T-helper 17 cell (primary cell): Measurements from ENCODE around the gene C2orf76. TPM values are rescaled to one million over a fixed set of nuclear protein-coding genes. Genes with fewer than 3 reads are reported as not detected.
"Not testable (repeated sequence)": the region's sequence is repeated elsewhere in the genome, so short reads cannot be mapped to it uniquely, and the experiment has no call there.

Source experiments
- ATAC-seq: fragments of 150-1000 bp; cut with Tn5 transposase; 2 replicates; pipeline ENCODE4 v1.10.0; 2021; ENCODE audit warnings: mild to moderate bottlenecking, moderate library complexity
- DNase-seq, 3 donors: peaks; one replicate each; pipeline versions ENCODE4 v3.0.0 to v3.0.0-alpha.2; 2020 to 2021
- H3K9me3 ChIP-seq: one replicate; pipeline ENCODE4 v1.7.0; 2013; ENCODE audit warnings: low read length, mild to moderate bottlenecking; ENCODE audit not compliant: control insufficient read depth, poor library complexity, severe bottlenecking
- H3K27ac Mint-ChIP-seq: one replicate; pipeline ENCODE4 v1.8.0; 2022; ENCODE audit warnings: mild to moderate bottlenecking, moderate library complexity, mixed read lengths
- H3K27me3 Mint-ChIP-seq: one replicate; pipeline ENCODE4 v1.8.0; 2022; ENCODE audit warnings: mixed read lengths
- H3K36me3 Mint-ChIP-seq: one replicate; pipeline ENCODE4 v1.8.0; 2022; ENCODE audit warnings: low read depth, mixed read lengths
- H3K4me1 Mint-ChIP-seq: one replicate; pipeline ENCODE4 v1.8.0; 2022; ENCODE audit warnings: mild to moderate bottlenecking, mixed read lengths
- H3K4me3 Mint-ChIP-seq: one replicate; pipeline ENCODE4 v1.8.0; 2022; ENCODE audit warnings: mild to moderate bottlenecking, moderate library complexity, mixed read lengths
- total RNA-seq, 4 donors: library from RNA in 2 of 4; stranded (reverse) in 2 of 4; gene quantifications; one replicate each; pipeline ENCODE4 v1.2.3 and lab custom pipeline; 2022 to 2026

Gene C2orf76
- total RNA-seq (1 to 10 TPM; 7.2 to 9.0 TPM), total RNA-seq (lab: John Stamatoyannopoulos, UW) (3.4 to 3.6 reads per million in 2 donors)

DNA sequence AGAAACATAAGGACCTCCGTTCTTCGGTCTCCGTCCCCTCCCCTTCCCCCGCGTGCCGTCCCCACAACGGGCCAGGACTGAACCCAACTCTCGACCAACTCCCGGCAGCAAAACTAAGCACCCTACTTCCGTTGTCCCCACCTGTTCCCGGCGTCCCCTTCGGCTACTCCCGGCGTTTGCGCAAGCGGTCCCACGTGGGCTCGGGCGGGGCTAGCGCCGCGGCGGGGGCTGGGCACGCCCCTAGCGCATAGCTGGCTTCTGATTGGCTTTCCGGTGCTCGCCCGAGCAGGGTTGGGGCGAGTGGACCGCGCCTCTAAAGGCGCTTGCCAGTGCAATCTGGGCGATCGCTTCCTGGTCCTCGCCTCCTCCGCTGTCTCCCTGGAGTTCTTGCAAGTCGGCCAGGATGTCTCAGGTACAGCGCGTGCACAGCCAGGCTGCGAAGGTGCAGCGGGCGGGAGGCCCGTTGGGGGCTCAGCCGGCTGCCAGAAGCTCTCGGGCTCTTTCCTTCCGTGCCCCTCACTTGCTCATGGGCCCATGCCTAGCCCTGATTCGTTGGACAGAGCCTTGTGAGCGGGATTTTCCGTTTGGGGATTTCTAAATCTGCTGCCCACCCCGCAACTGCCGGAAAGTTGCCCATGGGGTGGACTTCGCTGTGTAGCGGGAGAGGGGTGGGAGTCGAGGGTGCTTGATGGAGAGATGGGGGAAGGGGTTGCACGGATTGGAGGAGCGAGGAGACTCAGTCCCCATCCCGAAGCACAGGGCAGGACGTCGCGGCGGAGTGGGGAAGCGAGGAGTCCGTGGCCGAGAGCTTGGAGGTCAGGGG, at the start of gene C2orf76, which contains the start of gene DBI:
Gene C2orf76, minus strand, starts transcription at position 186 of the 823 bp plus-strand sequence. CDS start 26,875 bp downstream, outside the sequence.
Gene DBI, plus strand, starts transcription at position 329 of the 823 bp plus-strand sequence. Its CDS starts 75 bp downstream, at position 404.
- DNase-seq: peak; percentile 82 to 86 (median 84)
- Mint-ChIP-seq H3K4me1 (peaks cover 45% of the 10 kb centered on the region), H3K27ac (peak within 1 kb of the TSS; percentile 98), H3K4me3 (peak within 1 kb of the TSS; percentile 98), H3K36me3 (peaks cover 4% of the 10 kb centered on the region), H3K27me3 (no peaks in the 10 kb centered on the region)
- no peaks in the 10 kb centered on the region for H3K9me3 ChIP-seq
- ATAC-seq: peak; percentile 95

DNA sequence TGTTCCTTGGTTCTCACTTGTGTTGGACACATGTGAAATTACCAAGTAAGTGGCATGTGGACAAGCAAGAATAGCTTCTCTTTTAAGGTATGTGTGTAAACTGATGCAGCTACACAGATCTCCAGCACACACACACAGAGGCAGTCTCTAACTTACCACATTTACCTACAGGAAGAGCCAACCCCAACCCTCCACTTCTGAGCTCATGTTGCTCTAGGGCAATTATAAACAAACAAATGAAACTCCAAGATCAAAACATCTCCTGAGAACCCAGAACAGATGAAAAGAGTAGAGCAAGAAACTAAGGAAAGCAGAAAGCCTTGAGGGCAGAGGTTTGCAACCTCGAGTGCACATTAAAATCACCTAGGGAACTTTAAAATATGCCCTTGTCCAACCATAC, 49.0 kb upstream of the C2orf76 start:
- H3K4me1 Mint-ChIP-seq: no peaks in the 10 kb centered on the region
- no peaks in the 10 kb centered on the region for H3K9me3 ChIP-seq
- H3K36me3 Mint-ChIP-seq: no peaks in the 10 kb centered on the region
- ATAC-seq: no peak
- H3K4me3 Mint-ChIP-seq: no peak overlapping the region
- H3K27ac Mint-ChIP-seq: no peak overlapping the region
- no peak for DNase-seq
- peaks cover 56% of the 10 kb centered on the region for H3K27me3 Mint-ChIP-seq

DNA sequence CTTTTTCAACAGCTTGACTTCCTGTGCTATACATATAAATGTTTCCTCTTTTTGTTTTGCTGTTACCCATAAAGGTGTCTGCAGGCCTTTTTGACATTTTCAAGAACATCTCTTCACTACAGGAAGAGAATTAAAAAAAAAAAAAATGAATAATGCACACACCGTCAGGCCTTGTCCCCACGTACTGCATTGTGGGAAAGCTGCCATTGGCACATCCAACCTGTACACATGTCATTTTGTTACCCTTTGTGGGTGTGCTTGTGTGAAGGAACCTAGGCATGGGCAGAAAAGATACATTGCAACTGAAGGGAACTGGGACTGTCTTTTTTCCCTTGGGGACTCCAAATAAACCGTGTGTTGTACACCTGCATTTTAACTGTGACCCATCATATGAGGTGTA, 48.3 kb upstream of the C2orf76 start:
- Mint-ChIP-seq H3K4me3 (no peak overlapping the region), H3K36me3 (no peaks in the 10 kb centered on the region), H3K27ac (no peak overlapping the region), H3K4me1 (no peaks in the 10 kb centered on the region), H3K27me3 (peaks cover 53% of the 10 kb centered on the region)
- no peaks in the 10 kb centered on the region for H3K9me3 ChIP-seq
- ATAC-seq (no peak), DNase-seq (no peak)

DNA sequence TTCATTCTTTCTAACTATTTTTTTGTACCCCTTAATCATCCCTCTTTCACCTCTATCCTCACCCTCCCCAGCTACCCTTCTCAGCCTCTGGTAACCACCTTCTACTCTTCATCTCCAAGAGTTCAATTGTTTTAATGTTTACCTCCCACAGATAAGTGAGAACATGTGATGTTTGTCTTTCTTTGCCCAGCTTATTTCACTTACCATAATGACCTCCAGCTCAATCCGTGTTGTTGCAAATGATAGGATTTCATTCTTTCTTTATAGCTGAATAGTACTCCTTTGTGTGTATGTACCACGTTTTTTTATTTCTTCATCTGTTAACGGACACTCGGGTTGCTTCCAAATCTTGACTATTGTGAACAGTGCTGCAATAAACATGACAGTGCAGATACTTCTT, 42.9 kb upstream of the C2orf76 start:
- no peak for DNase-seq
- peaks cover 32% of the 10 kb centered on the region for H3K27me3 Mint-ChIP-seq
- no peaks in the 10 kb centered on the region for H3K4me1 Mint-ChIP-seq
- H3K9me3 ChIP-seq: no peaks in the 10 kb centered on the region
- H3K36me3 Mint-ChIP-seq: no peaks in the 10 kb centered on the region
- H3K27ac Mint-ChIP-seq: no peak overlapping the region
- ATAC-seq: no peak
- H3K4me3 Mint-ChIP-seq: no peak overlapping the region

DNA sequence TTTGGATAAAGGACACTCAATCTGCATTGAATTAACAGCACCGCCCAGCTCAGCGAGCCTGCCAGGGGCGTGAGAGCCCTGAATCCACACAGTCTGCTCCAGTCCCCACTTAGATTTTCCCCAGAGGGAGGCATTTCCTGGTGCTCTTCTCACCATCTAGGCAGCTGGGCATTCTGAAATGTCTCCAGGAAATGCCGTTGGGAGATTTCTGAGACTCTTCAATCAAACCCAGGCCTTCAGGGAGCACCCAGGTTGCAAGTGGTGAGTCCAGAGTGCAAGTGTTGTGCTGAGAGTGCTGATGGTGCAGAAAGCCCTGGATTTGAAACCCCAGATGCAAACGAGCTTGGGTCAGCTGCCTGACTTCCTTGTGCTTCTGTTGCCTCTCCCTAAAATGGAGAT, 41.6 kb upstream of the C2orf76 start:
- Mint-ChIP-seq H3K4me1 (no peaks in the 10 kb centered on the region), H3K36me3 (no peaks in the 10 kb centered on the region), H3K27ac (no peak overlapping the region), H3K4me3 (no peak overlapping the region), H3K27me3 (peaks cover 31% of the 10 kb centered on the region)
- no peaks in the 10 kb centered on the region for H3K9me3 ChIP-seq
- DNase-seq (no peak), ATAC-seq (no peak)

- Mint-ChIP-seq H3K36me3 (no peaks in the 10 kb centered on the region), H3K4me3 (no peak overlapping the region), H3K4me1 (no peaks in the 10 kb centered on the region), H3K27me3 (peaks cover 30% of the 10 kb centered on the region), H3K27ac (no peak overlapping the region)
- ATAC-seq: no peak
- no peaks in the 10 kb centered on the region for H3K9me3 ChIP-seq
- no peak for DNase-seq
These were observed 41.0 kb upstream of the C2orf76 start for GRCh38 chr2:119407430-119408220.

GRCh38 chr2:119405151-119405550, 38.5 kb upstream of the C2orf76 start:
- no peak overlapping the region for H3K4me3 Mint-ChIP-seq
- H3K4me1 Mint-ChIP-seq: no peaks in the 10 kb centered on the region
- DNase-seq: no peak
- no peak overlapping the region for H3K27ac Mint-ChIP-seq
- H3K9me3 ChIP-seq: no peaks in the 10 kb centered on the region
- no peaks in the 10 kb centered on the region for H3K36me3 Mint-ChIP-seq
- H3K27me3 Mint-ChIP-seq: peaks cover 31% of the 10 kb centered on the region
- no peak for ATAC-seq

DNA sequence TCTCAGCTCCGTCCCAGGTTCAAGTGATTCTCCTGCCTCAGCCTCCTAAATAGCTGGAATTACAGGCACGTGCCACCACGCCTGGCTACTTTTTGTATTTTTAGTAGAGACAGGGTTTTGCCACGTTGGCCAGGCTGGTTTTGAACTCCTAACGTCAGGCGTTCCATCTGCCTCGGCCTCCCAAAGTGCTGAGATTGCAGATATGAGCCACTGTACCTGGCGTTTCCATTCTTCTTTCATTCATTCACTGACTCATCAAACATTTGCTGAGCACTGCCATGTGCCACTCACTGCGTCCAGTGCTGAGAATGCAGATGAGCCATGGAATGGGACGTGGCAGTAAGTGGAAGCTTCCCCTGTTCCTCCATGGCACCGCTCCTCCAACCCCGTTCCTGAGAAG, 37.0 kb upstream of the C2orf76 start:
- not testable (repeated sequence) for H3K9me3 ChIP-seq, H3K4me1 Mint-ChIP-seq, ATAC-seq, H3K27ac Mint-ChIP-seq, H3K4me3 Mint-ChIP-seq, H3K36me3 Mint-ChIP-seq, DNase-seq
- H3K27me3 Mint-ChIP-seq: peaks cover 36% of the 10 kb centered on the region

DNA sequence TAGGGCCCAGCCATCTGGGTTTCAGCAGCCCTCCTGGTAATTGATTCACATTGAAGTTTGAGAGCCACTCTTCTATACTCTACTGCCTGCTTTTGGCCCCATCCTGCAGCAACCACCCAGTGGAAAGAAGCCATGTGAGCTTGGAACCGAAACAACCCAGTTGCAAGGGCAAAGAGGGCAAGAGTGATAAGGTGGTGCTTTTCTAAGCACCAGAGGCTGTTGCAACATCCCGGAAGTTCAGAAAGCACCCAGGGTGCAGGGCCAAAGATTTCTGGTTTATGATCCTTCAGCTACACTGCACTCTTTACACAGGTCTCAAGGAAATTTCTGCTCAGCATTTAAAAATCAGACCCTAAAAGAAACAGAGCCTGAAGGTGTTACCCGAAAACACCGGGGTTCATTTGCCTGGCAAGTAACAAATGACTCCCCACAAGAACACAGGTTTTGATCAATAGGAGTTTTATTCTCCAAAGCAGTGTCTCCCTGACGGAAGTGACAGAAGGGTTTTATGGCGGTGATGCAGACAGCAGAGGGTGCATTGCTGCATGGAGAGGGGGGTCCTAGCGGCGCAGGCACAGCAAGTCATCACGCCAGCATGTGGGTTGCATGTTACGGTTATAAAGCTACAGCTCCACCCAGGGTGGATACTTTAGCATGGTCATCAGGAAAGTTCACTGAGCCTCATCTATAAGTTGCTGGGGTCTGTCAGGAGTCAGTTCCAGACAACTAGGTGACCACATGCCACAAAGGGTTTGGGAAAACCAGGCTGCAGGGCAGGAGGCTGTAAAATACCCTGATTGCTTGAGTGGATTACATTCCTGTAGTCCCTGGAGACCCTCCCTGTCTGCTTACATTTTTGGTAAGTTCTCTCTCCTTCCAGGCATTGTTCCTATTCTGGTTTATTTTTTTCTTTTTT, 36.3 kb upstream of the C2orf76 start:
- DNase-seq: no peak
- no peak for ATAC-seq
- Mint-ChIP-seq H3K36me3 (no peaks in the 10 kb centered on the region), H3K27ac (no peak overlapping the region), H3K4me1 (peaks cover 3% of the 10 kb centered on the region), H3K27me3 (peaks cover 42% of the 10 kb centered on the region), H3K4me3 (no peak overlapping the region)
- no peaks in the 10 kb centered on the region for H3K9me3 ChIP-seq

DNA sequence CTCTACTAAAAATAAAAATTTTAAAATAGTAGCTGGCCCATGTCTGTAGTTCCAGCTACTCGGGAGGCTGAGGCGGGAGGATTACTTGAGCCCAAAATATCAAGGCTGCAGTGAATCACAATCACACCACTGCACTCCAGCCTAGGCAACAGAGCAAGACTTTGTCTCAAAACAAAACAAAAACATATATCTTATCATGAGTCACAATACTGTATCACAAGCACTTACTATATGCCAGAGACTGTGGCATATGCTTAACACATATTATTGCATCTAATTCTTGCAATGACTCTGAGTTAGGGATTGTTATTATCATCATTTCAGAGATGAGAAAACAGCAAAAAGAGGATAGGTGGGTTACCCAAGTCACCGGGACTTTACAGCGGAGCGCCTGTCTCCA, 35.5 kb upstream of the C2orf76 start:
- no peak overlapping the region for H3K27ac Mint-ChIP-seq
- H3K27me3 Mint-ChIP-seq: peaks cover 37% of the 10 kb centered on the region
- ATAC-seq: no peak
- no peak for DNase-seq
- H3K4me3 Mint-ChIP-seq: no peak overlapping the region
- peaks cover 3% of the 10 kb centered on the region for H3K4me1 Mint-ChIP-seq
- H3K9me3 ChIP-seq: no peaks in the 10 kb centered on the region
- no peaks in the 10 kb centered on the region for H3K36me3 Mint-ChIP-seq

DNA sequence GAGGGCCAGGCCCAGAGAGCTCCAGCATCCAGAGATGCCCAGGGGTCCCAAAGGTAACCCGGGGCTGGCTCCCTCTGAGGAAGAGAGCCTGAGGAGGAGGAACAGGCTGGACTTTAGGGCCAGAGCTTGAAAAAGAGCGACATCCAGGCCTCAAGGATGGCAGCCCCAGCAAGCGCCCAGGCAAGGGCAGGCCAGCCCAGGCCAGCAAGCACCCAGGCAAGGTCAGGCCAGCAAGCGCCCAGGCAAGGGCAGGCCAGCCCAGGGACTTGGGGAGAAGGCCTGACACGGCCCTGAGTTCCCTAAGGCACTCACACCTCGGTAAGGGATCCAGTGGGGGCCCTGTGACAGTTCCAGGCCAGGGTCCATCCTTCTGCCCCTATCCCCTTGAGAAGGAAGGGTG, 30.6 kb upstream of the C2orf76 start:
- Mint-ChIP-seq H3K27ac (no peak overlapping the region), H3K4me1 (peaks cover 5% of the 10 kb centered on the region), H3K4me3 (no peak overlapping the region), H3K27me3 (peaks cover 42% of the 10 kb centered on the region), H3K36me3 (no peaks in the 10 kb centered on the region)
- H3K9me3 ChIP-seq: no peaks in the 10 kb centered on the region
- ATAC-seq: no peak
- no peak for DNase-seq

DNA sequence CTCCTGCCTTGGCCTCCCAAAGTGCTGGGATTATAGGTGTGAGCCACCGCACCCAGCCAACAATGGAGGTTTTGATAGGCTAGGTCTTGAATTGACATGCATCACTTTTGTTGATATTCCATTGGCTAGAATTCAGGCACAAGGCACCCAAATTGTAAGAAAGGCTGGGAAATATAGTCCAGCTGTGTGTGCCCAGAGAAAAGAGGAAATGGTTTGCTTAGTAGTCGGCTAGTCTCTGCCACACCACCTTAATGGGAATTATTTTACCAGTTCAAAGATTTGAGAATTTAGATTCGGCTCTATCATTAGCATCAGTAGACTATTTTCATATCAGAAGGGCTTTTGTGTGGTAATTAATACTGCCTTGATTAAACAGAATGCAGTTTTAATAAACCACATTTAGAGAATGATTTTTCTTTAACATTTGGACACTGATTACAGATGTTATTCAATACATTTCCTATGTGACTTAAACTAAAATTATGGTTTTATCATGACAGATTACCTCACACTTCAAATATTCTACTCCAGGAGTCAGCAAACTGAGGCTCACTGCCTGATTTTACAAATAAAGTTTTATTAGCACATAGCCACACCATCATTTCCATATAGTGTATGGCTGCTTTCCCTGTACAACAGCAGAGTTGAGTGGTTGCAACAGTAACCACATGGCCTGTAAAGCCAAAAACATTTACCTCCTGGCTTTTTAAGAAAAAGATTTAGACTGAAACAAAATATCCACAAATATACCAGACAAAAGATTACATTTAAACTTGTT, 27.5 kb upstream of the C2orf76 start:
- Mint-ChIP-seq H3K27me3 (peaks cover 29% of the 10 kb centered on the region), H3K36me3 (no peaks in the 10 kb centered on the region), H3K4me3 (no peak overlapping the region), H3K27ac (no peak overlapping the region), H3K4me1 (peaks cover 5% of the 10 kb centered on the region)
- no peaks in the 10 kb centered on the region for H3K9me3 ChIP-seq
- ATAC-seq (no peak), DNase-seq (no peak)
